ENCODE results near the gene MT1H.
"Not testable (repeated sequence)": the region's sequence is repeated elsewhere in the genome, so short reads cannot be mapped to it uniquely, and the experiment has no call there.

MT1H gene

DNA sequence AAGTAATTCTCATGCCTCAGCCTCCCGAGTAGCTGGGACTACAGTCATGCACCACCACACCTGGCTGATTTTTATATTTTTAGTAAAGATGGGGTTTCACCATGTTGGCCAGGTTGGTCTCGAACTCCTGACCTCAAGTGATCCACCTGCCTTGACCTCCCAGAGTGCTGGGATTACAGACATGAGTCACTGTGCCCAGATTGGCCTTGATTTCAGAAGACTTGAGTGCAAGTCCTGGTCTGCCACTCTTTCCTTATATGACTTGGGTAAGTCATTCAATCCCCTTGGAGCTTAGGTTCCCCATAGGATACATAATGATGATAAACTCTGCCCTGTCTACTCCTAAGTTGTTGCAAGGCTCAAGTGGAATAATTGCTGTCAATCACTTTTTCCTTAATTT is 47.9 kb downstream of the MT1H start:
- not testable (repeated sequence) for DNase-seq (ENCODE audit: low read depth in 1 of 2, low spot score in 1 of 2)

Data from activated CD4-positive, alpha-beta T cell treated with anti-CD3 and anti-CD28 coated beads, Interleukin-2, amount 50 U/mL, for 24 hours (primary cell).